Activated CD4-positive, alpha-beta memory T cell treated with anti-CD3 and anti-CD28 coated beads for 36 hours (primary cell): ENCODE data around the gene ABCC6. TPM values are rescaled to one million over a fixed set of nuclear protein-coding genes. Genes with fewer than 3 reads are reported as not detected.
"Not testable (repeated sequence)": the region's sequence is repeated elsewhere in the genome, so short reads cannot be mapped to it uniquely, and the experiment has no call there.

ENCODE experiments used
- CTCF ChIA-PET: fragments of 350-600 bp; sonication (Branson Sonifier 250); formaldehyde crosslinking; loops from one replicate; lab custom pipeline; 2021; ENCODE audit warnings: antibody characterized with exemption, inconsistent platforms; lab: Charles Lee
- POLR2A ChIA-PET: fragments of 350-600 bp; sonication (Branson Sonifier 250); formaldehyde crosslinking; loops from one replicate; lab custom pipeline; 2021; ENCODE audit warnings: antibody characterized with exemption; lab: Charles Lee
- DNase-seq: peaks from one replicate; pipeline ENCODE4 v3.0.0-alpha.2; 2020
- H3K27ac Mint-ChIP-seq: one replicate; pipeline ENCODE4 v1.8.0; 2021; ENCODE audit warnings: mixed read lengths
- H3K27me3 Mint-ChIP-seq: one replicate; pipeline ENCODE4 v1.8.0; 2021; ENCODE audit warnings: mixed read lengths
- H3K36me3 Mint-ChIP-seq: one replicate; pipeline ENCODE4 v1.8.0; 2021; ENCODE audit warnings: mixed read lengths
- H3K4me1 Mint-ChIP-seq: one replicate; pipeline ENCODE4 v1.8.0; 2021; ENCODE audit warnings: low read depth, mixed read lengths
- H3K4me3 Mint-ChIP-seq: one replicate; pipeline ENCODE4 v1.8.0; 2021; ENCODE audit warnings: mild to moderate bottlenecking, mixed read lengths
- H3K9me3 Mint-ChIP-seq: one replicate; pipeline ENCODE4 v1.8.0; 2021; ENCODE audit warnings: mixed read lengths
- intact Hi-C: fragments of 100-400 bp; cut with micrococcal nuclease; formaldehyde crosslinking; loops from one replicate; pipeline ENCODE4 v1.15.1; 2023
- total RNA-seq, 2 experiments: library from RNA; stranded (reverse); gene quantifications; one replicate each; pipeline ENCODE4 v1.2.3, GENCODE V29; 2021

ABCC6 gene
- total RNA-seq, 2 experiments from 2014 or later, result not detected

- ChIA-PET POLR2A (no interaction called here), CTCF (interaction anchor here (1.1 kb wide), 1 partner anchor 20 kb away, joined by 3 read pairs; no protein-coding TSS in a partner anchor)
- DNase-seq, result no peak
- no peak overlapping the region for H3K4me3 Mint-ChIP-seq
- H3K36me3 Mint-ChIP-seq, result peaks cover 3% of the 10 kb centered on the region
- no peaks in the 10 kb centered on the region for H3K4me1 Mint-ChIP-seq
- peaks cover 17% of the 10 kb centered on the region for H3K9me3 Mint-ChIP-seq
- intact Hi-C loops, result no loop called here
- peaks cover 4% of the 10 kb centered on the region for H3K27me3 Mint-ChIP-seq
- no peak overlapping the region for H3K27ac Mint-ChIP-seq
These were observed 60.2 kb downstream of the ABCC6 start for GRCh38 chr16:16163109-16163508.

DNA sequence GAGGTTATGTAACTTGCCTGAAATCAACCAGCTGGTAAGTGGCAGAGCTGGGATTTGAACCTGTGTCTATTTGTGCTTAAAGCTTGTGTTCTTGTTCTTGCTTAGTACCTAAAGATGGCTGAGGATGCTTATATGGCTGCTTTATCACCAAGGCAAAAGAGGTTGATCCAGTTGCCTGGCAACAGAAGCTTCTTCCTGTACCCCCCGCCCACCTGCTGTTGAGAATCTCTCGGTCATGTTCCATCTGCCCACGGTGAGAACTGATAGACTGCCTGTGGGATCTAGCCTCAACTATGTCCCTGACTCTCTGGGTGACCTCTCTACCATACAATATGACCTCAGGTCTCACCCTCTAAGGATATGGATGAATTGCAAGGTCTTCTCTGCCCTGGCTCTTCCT lies 60.7 kb downstream of the ABCC6 start:
- Mint-ChIP-seq H3K27ac (no peak overlapping the region), H3K27me3 (peaks cover 4% of the 10 kb centered on the region), H3K4me1 (no peaks in the 10 kb centered on the region), H3K4me3 (no peak overlapping the region), H3K9me3 (peaks cover 20% of the 10 kb centered on the region), H3K36me3 (peaks cover 3% of the 10 kb centered on the region)
- POLR2A ChIA-PET, result no interaction called here
- CTCF ChIA-PET, result interaction anchor here (1.1 kb wide), 1 partner anchor 20 kb away, joined by 3 read pairs; no protein-coding TSS in a partner anchor
- intact Hi-C loops, result no loop called here
- DNase-seq, result peak; percentile 19

GRCh38 chr16:16161840-16162239 lies 61.5 kb downstream of the ABCC6 start:
- H3K27ac Mint-ChIP-seq, intact Hi-C loops, DNase-seq, POLR2A ChIA-PET, H3K4me1 Mint-ChIP-seq, H3K4me3 Mint-ChIP-seq, H3K36me3 Mint-ChIP-seq, H3K27me3 Mint-ChIP-seq: not testable (repeated sequence)
- peaks cover 24% of the 10 kb centered on the region for H3K9me3 Mint-ChIP-seq
- CTCF ChIA-PET, result interaction anchor here (1.1 kb wide), 1 partner anchor 19 kb away, joined by 3 read pairs; no protein-coding TSS in a partner anchor

- H3K4me1 Mint-ChIP-seq, result no peaks in the 10 kb centered on the region
- no peak overlapping the region for H3K4me3 Mint-ChIP-seq
- peaks cover 4% of the 10 kb centered on the region for H3K27me3 Mint-ChIP-seq
- DNase-seq, result no peak
- CTCF ChIA-PET, result no interaction called here
- POLR2A ChIA-PET, result no interaction called here
- peaks cover 3% of the 10 kb centered on the region for H3K36me3 Mint-ChIP-seq
- no peak overlapping the region for H3K27ac Mint-ChIP-seq
- intact Hi-C loops, result no loop called here
- peaks cover 24% of the 10 kb centered on the region for H3K9me3 Mint-ChIP-seq
These were observed 62.0 kb downstream of the ABCC6 start for GRCh38 chr16:16161319-16161718.

DNA sequence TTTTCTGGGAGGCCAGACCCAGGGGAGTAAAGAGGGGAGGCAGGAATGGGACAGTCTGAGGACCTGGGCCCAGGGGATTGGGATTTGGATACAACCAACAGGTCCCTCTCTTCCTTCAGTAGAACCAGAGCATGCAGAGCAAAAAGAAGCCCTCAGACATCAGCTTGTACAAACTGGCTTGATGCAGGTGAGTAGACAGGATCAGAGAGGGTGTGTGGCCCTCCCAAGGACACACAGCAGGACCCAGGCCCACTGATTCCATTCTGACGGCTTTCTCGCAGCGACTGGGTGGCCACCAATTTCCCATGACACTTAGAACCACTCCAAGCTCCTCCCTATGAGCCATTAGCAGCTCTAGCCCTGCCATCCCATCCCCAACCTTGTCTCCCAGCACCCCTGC lies 63.6 kb downstream of the ABCC6 start:
- DNase-seq, result no peak
- Mint-ChIP-seq H3K9me3 (peaks cover 24% of the 10 kb centered on the region), H3K27ac (no peak overlapping the region), H3K36me3 (peaks cover 3% of the 10 kb centered on the region), H3K4me1 (no peaks in the 10 kb centered on the region), H3K4me3 (no peak overlapping the region), H3K27me3 (peaks cover 4% of the 10 kb centered on the region)
- CTCF ChIA-PET, result no interaction called here
- POLR2A ChIA-PET, result interaction anchor here (0.5 kb wide), 1 partner anchor 193 kb away, joined by 3 read pairs; no protein-coding TSS in a partner anchor
- intact Hi-C loops, result no loop called here

GRCh38 chr16:16158741-16159374 lies 64.4 kb downstream of the ABCC6 start:
- POLR2A ChIA-PET, result no interaction called here
- peaks cover 3% of the 10 kb centered on the region for H3K36me3 Mint-ChIP-seq
- no peaks in the 10 kb centered on the region for H3K4me1 Mint-ChIP-seq
- intact Hi-C loops, result no loop called here
- DNase-seq, result no peak
- H3K9me3 Mint-ChIP-seq, result peaks cover 24% of the 10 kb centered on the region
- CTCF ChIA-PET, result no interaction called here
- no peak overlapping the region for H3K27ac Mint-ChIP-seq
- H3K27me3 Mint-ChIP-seq, result peaks cover 4% of the 10 kb centered on the region
- H3K4me3 Mint-ChIP-seq, result no peak overlapping the region

DNA sequence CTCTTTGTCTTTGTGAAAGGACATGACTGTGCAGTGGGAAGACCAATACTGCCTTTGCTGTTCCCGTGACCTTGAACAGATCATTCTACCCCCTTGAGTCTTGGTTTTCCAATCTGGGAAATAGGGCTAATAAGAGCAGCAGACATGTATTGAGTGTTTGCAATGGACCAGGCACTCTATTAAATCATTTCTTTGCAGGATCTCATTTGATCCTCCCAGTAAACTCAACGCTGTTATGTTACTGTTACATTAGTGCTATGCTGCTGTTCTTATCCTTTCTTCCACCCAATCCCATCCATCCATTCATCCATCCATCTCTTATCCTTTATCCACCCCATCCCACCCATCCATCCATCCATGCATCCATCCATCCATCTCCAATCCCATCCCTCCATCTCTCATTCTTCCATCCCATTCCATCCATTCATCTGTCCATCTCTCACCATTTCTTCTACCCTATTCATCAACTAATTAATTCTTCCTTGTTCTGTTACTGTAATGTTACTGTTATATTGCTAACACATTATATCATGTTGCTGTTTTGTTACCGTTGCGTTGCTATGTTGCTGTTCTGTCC lies 65.1 kb downstream of the ABCC6 start:
- no peaks in the 10 kb centered on the region for H3K4me1 Mint-ChIP-seq
- no peak overlapping the region for H3K27ac Mint-ChIP-seq
- intact Hi-C loops, result no loop called here
- ChIA-PET CTCF (no interaction called here), POLR2A (no interaction called here)
- DNase-seq, result no peak
- H3K36me3 Mint-ChIP-seq, result peaks cover 3% of the 10 kb centered on the region
- H3K9me3 Mint-ChIP-seq, result peaks cover 24% of the 10 kb centered on the region
- H3K27me3 Mint-ChIP-seq, result peaks cover 4% of the 10 kb centered on the region
- H3K4me3 Mint-ChIP-seq, result no peak overlapping the region

- Mint-ChIP-seq H3K27ac (no peak overlapping the region), H3K4me3 (no peak overlapping the region), H3K27me3 (peaks cover 4% of the 10 kb centered on the region), H3K4me1 (no peaks in the 10 kb centered on the region), H3K9me3 (peaks cover 24% of the 10 kb centered on the region), H3K36me3 (peaks cover 3% of the 10 kb centered on the region)
- POLR2A ChIA-PET, result no interaction called here
- intact Hi-C loops, result no loop called here
- DNase-seq, result no peak
- CTCF ChIA-PET, result no interaction called here
These were observed 66.1 kb downstream of the ABCC6 start for GRCh38 chr16:16157166-16157565.

- POLR2A ChIA-PET, result no interaction called here
- CTCF ChIA-PET, result no interaction called here
- H3K9me3 Mint-ChIP-seq, result peaks cover 24% of the 10 kb centered on the region
- no peaks in the 10 kb centered on the region for H3K27me3 Mint-ChIP-seq
- H3K36me3 Mint-ChIP-seq, result peaks cover 3% of the 10 kb centered on the region
- DNase-seq, result no peak
- H3K4me1 Mint-ChIP-seq, result peaks cover 5% of the 10 kb centered on the region
- intact Hi-C loops, result no loop called here
- H3K4me3 Mint-ChIP-seq, result no peak overlapping the region
- no peak overlapping the region for H3K27ac Mint-ChIP-seq
These were observed 68.1 kb downstream of the ABCC6 start for GRCh38 chr16:16155234-16155633.

GRCh38 chr16:16154281-16154951 lies 68.9 kb downstream of the ABCC6 start:
- intact Hi-C loops, result no loop called here
- POLR2A ChIA-PET, result no interaction called here
- peaks cover 18% of the 10 kb centered on the region for H3K9me3 Mint-ChIP-seq
- H3K4me3 Mint-ChIP-seq, result no peak overlapping the region
- H3K27ac Mint-ChIP-seq, result no peak overlapping the region
- CTCF ChIA-PET, result no interaction called here
- no peaks in the 10 kb centered on the region for H3K27me3 Mint-ChIP-seq
- peaks cover 5% of the 10 kb centered on the region for H3K4me1 Mint-ChIP-seq
- DNase-seq, result no peak
- no peaks in the 10 kb centered on the region for H3K36me3 Mint-ChIP-seq

GRCh38 chr16:16153000-16153399 lies 70.3 kb downstream of the ABCC6 start:
- CTCF ChIA-PET, H3K4me3 Mint-ChIP-seq, H3K27ac Mint-ChIP-seq, H3K4me1 Mint-ChIP-seq, H3K27me3 Mint-ChIP-seq, DNase-seq, H3K9me3 Mint-ChIP-seq, intact Hi-C loops, POLR2A ChIA-PET, H3K36me3 Mint-ChIP-seq: not testable (repeated sequence)

DNA sequence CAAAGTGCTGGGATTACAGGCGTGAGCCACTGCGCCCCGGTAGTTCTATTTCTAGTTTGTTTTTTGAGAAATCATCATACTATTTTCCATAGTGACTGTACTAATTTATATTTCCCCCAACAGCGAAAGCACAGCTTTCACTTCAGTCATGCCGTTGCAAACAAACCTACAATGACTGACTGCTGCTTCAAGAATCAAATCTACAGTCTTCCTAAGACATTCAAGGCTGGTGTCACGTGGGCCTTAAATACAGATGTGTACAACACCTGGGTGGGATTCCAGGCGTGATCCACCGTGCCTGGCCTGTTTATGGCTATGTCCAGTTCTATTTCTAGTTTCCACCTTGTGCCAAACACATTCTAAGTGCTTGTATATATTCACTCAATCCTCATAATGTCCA lies 72.0 kb downstream of the ABCC6 start:
- Mint-ChIP-seq H3K9me3 (no peaks in the 10 kb centered on the region), H3K4me1 (peaks cover 5% of the 10 kb centered on the region), H3K4me3 (no peak overlapping the region), H3K27me3 (no peaks in the 10 kb centered on the region), H3K27ac (no peak overlapping the region), H3K36me3 (no peaks in the 10 kb centered on the region)
- POLR2A ChIA-PET, result no interaction called here
- intact Hi-C loops, result no loop called here
- CTCF ChIA-PET, result no interaction called here
- DNase-seq, result no peak
